ENCODE data around the gene CAND2.
"Not testable (repeated sequence)": the region's sequence is repeated elsewhere in the genome, so short reads cannot be mapped to it uniquely, and the experiment has no call there.

Gene CAND2

DNA sequence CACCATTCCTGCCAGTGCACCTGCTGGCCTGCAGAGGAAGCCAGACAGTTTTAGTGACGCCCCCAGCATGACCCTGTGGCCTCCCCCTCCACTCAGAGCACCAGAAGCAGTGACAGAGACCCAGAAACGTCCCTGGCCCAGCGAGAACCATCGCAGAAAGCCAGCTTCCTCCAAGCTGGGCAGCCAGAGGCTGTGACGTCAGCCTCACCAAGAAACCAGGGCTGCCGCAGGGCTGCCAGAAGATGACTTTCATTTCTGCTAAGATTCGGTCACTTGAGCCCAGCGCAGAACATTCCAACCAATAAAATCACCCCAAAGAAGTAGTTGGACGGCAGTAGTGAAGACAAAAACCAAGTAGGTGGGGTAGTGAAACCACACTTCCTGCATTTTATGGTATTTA lies 74.5 kb downstream of the CAND2 start:
- no peak for TF ChIP-seq CTCF (conservative IDR thresholded peaks at IDR 0.05)

DNA sequence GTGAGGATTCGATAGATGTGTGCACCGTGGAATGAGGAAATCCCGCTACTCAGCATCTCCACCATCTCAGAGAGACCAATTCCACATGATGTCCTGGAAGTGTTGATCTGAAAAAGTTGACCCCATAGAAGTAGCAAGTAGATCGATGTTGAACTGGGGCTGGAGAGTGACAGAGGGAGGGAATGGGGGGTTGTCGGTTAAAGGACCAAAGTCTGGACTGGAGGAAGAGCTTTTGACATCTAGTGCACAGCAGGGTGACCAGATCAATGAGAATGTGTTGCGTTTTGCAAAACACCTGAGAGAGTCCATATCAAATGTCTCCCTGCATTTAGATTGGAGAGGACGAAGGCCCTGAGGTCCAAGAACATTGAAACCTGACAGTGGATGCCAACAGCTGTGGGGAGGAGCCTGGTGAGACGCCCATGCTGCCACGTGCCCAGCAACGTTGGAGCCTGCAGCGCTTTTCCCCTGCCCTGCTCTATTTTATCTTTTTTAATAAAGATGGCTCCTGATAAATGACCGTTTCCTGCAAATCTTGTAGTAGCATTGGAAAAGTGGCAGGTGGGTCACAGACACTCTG lies 75.0 kb downstream of the CAND2 start:
- no peak for TF ChIP-seq CTCF (conservative IDR thresholded peaks at IDR 0.05)
- no peak overlapping the region for H3K27ac ChIP-seq

More for the DNA sequence above, 74.5 kb downstream of the CAND2 start:
- no peak overlapping the region for H3K27ac ChIP-seq

GRCh38 chr3:12875857-12876836 lies 79.7 kb downstream of the CAND2 start:
- H3K27ac ChIP-seq, result peak overlapping the region; percentile 10; the same call in 1 of the 2 replicates
- peak; percentile 45 for TF ChIP-seq CTCF (conservative IDR thresholded peaks at IDR 0.05)

DNA sequence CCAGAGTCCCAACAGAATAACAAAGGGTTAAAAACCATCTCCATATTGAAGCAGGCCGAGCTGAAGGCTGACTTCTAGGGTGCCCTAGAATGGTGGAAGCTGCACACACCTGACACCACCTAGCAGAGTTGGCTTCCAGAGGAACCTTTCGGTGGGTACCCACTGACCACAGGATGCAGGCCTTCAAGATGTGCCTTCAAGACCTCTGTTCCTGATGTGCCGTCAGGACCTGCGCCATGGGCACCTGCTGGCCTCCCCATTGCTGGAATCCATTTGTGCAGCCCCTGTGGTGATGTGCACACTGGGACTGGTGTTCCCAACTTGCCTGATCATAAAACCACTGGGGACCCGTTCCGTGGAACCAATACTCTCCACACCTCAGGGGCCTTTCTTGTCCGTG lies 80.6 kb downstream of the CAND2 start:
- TF ChIP-seq CTCF (conservative IDR thresholded peaks at IDR 0.05), result no peak
- peak overlapping the region; percentile 66; the same call in 1 of the 2 replicates for H3K27ac ChIP-seq

DNA sequence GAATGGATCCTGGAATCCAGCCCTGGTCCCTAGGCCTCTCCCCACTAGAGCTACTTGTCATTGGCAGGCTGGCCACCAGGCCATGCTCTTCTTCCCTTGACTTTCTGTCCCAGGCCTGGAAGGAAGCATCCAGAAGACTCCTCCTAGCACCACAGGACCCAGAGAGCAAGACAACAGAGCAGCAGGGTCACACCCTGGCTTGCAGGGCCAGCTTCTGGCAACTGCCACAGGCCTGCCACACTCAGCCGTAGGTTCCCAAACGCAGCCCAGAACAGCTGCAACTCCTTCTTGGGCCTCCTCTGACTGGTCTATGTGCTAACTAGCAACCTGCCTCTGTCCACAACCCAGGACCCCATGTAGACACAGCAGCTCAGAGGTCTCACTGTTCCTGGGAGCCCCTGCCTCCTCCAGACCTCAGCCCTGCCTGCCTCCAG lies 81.7 kb downstream of the CAND2 start:
- TF ChIP-seq CTCF (conservative IDR thresholded peaks at IDR 0.05), result no peak
- H3K27ac ChIP-seq, result peak overlapping the region; percentile 66

- H3K27ac ChIP-seq, result peak overlapping the region; percentile 66
Observed at GRCh38 chr3:12878758-12879157, 82.3 kb downstream of the CAND2 start.

- TF ChIP-seq CTCF (conservative IDR thresholded peaks at IDR 0.05), result no peak
- H3K27ac ChIP-seq, result peak overlapping the region; percentile 66
Observed at GRCh38 chr3:12879191-12879815, 82.8 kb downstream of the CAND2 start.

DNA sequence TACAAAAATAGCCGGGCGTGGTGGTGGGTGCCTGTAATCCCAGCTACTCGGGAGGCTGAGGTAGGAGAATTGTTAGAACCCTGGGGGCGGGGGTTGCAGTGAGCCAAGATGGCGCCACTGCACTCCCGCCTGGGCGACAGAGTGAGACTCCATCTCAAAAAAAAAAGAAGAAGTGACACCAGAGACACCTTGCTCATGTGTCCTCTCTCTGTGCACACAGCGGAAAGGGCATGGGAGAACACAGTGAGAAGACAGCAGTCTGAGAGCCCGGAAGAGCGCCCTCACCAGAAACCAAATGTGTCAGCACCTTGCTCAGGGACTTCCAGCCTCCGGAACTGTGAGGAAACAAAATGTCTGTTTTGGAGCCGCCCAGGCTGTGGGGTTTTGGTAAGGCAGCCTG lies 85.4 kb downstream of the CAND2 start:
- not testable (repeated sequence) for H3K27ac ChIP-seq

Data from VCaP (cell line).